ENCODE data around the gene FADD. TPM values are rescaled to one million over a fixed set of nuclear protein-coding genes. Genes with fewer than 3 reads are reported as not detected.

FADD gene
- total RNA-seq, 2 donors from 2014 or later: 7.1 to 11.1 TPM

DNA sequence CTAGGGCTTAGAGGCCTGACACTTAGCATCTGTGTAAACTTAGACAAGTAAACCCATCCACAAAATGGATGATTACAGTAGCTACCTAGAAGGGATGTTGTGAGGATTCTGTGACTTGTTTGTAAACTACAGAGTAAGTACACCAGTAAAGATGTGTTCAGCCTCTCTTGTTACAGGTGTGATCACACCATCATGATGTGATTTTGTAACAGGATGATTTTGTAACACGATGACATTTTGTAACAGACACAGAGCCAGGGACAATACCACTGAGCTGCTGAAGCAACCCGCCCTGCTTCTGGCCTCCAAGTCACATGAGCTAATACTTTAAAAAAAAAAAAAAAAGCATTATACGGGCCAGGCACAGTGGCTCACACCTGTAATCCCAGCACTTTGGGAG lies 17.0 kb downstream of the FADD start:
- TF ChIP-seq, protein P1, sequence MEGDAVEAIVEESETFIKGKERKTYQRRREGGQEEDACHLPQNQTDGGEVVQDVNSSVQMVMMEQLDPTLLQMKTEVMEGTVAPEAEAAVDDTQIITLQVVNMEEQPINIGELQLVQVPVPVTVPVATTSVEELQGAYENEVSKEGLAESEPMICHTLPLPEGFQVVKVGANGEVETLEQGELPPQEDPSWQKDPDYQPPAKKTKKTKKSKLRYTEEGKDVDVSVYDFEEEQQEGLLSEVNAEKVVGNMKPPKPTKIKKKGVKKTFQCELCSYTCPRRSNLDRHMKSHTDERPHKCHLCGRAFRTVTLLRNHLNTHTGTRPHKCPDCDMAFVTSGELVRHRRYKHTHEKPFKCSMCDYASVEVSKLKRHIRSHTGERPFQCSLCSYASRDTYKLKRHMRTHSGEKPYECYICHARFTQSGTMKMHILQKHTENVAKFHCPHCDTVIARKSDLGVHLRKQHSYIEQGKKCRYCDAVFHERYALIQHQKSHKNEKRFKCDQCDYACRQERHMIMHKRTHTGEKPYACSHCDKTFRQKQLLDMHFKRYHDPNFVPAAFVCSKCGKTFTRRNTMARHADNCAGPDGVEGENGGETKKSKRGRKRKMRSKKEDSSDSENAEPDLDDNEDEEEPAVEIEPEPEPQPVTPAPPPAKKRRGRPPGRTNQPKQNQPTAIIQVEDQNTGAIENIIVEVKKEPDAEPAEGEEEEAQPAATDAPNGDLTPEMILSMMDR (IDR thresholded peaks at IDR 0.05): no peak

DNA sequence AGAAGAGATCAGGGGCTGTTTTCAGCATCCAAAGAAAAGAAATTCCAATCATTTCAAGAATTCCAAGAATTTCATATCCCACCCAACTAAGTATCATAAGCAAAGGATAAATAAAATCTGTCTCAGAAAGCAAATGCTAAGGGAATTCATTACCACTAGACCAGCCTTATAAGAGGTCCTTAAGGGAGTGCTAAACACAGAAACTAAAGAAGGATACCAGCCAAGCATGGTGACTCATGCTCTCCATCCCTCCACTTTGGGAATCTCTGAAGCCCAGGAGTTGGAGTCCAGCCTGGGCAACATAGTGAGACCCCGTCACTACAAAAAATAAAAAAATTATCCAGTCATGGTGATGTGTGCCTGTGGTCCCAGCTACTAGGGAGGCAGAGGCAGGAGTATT lies 17.8 kb downstream of the FADD start:
- H3K9me3 ChIP-seq: no peaks in the 10 kb centered on the region
- no peaks in the 10 kb centered on the region for H3K36me3 ChIP-seq
- TF ChIP-seq, protein P1 (IDR thresholded peaks at IDR 0.05): no peak
- peaks cover 0 to 2% of the 10 kb centered on the region in 2 donors for H3K27me3 ChIP-seq
- no peak overlapping the region for H3K4me3 ChIP-seq
- no peak overlapping the region for H3K27ac ChIP-seq
- H3K4me1 ChIP-seq: no peaks in the 10 kb centered on the region
- DNase-seq (ENCODE audit: low spot score): no peak

More for the DNA sequence above, 17.0 kb downstream of the FADD start:
- no peak overlapping the region for H3K27ac ChIP-seq
- no peak for DNase-seq (ENCODE audit: low spot score)
- peaks cover 0 to 2% of the 10 kb centered on the region in 2 donors for H3K27me3 ChIP-seq
- H3K4me3 ChIP-seq: no peak overlapping the region
- H3K4me1 ChIP-seq: no peaks in the 10 kb centered on the region
- H3K9me3 ChIP-seq: no peaks in the 10 kb centered on the region
- H3K36me3 ChIP-seq: no peaks in the 10 kb centered on the region

DNA sequence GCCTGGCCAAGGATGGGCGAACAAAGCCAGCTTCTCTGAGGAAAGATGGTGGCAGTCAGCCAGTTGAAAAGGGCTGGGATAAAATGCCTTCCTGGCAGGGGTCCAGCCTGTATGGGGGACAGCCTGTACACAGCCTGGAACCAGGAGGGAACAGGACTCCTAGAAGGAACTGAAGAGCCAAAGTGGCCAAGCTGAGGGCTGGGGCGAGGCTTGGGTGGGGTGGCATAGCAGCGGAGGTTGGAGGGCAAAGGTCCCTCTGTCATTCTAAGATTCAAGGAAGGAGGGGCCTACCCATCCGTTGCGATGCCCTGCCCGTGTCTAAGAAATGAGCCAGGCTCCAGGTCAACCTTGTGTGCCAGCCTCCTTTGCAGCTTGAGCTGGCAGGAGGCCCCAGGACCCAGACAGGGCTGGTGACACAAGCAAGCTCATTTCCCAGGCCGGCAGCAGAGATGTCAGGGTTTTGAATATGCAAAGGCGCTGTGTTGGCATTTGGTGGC lies 22.6 kb downstream of the FADD start:
- no peaks in the 10 kb centered on the region for H3K36me3 ChIP-seq
- H3K27ac ChIP-seq: no peak overlapping the region
- H3K4me3 ChIP-seq: no peak overlapping the region
- no peaks in the 10 kb centered on the region for H3K9me3 ChIP-seq
- TF ChIP-seq, protein P1 (IDR thresholded peaks at IDR 0.05): no peak
- no peaks in the 10 kb centered on the region for H3K27me3 ChIP-seq
- no peak for DNase-seq (ENCODE audit: low spot score)
- H3K4me1 ChIP-seq: peaks cover 0 to 3% of the 10 kb centered on the region in 2 donors

DNA sequence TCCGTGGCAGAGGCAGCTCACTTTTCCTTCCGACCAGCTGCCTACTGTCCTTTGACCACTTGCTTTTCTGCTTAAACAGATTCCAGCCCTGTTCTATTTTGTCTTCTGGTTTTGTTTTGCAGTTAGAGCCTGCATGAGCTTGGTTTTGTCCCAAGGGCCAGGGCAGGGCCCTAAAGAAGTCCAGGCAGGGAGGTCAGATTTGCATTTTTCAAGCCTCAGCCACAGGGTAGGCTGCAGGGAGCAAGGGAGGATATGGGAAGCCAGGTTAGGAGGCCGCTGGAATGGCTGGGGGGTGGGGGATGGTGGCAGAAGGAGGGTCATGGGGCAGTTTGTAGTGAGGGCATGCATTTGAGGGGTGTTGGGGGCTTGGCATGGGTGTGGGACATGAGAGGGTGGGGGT lies 23.1 kb downstream of the FADD start:
- Histone ChIP-seq H3K4me3 (no peak overlapping the region), H3K9me3 (no peaks in the 10 kb centered on the region), H3K36me3 (no peaks in the 10 kb centered on the region), H3K4me1 (peaks cover 0 to 8% of the 10 kb centered on the region in 2 donors), H3K27ac (no peak overlapping the region), H3K27me3 (no peaks in the 10 kb centered on the region)
- DNase-seq (ENCODE audit: low spot score): no peak
- TF ChIP-seq, protein P1 (IDR thresholded peaks at IDR 0.05): no peak

DNA sequence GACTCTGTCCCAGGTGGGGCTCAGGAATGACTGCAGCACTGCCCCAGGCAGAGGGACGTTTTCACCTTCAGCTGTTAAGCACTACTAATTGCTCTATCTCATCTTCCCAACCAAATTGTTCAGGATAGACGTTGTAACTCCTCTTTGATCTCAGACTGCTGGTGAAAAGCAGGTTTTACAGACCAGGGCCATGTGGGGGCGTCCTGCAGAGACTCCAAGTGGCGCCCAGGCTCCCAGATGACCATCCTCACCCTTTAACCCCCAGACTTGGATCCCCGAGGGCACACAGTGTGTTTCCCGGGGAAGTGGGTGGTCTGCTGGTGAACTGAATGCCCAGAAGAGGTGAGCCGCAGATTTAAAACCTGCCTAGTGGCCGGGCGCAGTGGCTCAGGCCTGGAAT lies 23.9 kb downstream of the FADD start:
- no peaks in the 10 kb centered on the region for H3K9me3 ChIP-seq

More for the DNA sequence above, 23.9 kb downstream of the FADD start:
- Histone ChIP-seq H3K4me3 (no peak overlapping the region), H3K4me1 (peaks cover 0 to 13% of the 10 kb centered on the region in 2 donors), H3K27me3 (no peaks in the 10 kb centered on the region), H3K27ac (no peak overlapping the region), H3K36me3 (no peaks in the 10 kb centered on the region)
- DNase-seq (ENCODE audit: low spot score): no peak
- TF ChIP-seq, protein P1 (IDR thresholded peaks at IDR 0.05): no peak
